H4 (cell line): Measurements from ENCODE around the gene PTPRE. TPM values are rescaled to one million over a fixed set of nuclear protein-coding genes. Genes with fewer than 3 reads are reported as not detected.
A peak's percentile ranks its signal among the peaks of the same experiment; 100 is the strongest.

Experiments used
- DNase-seq: peaks from one replicate; pipeline ENCODE4 v3.0.0-alpha.2; 2015; ENCODE audit warnings: low spot score
- total RNA-seq: library from RNA; depleted of rRNA; stranded (reverse); fragments of >200 nt; shearing (Covaris generic); gene quantifications from 2 replicates; pipeline ENCODE4 v1.2.3, GENCODE V29; 2014

Gene PTPRE
- total RNA-seq, 1 experiment from 2014 or later = 3.5 TPM

GRCh38 chr10:128060341-128061250 lies 153.7 kb downstream of the PTPRE start:
- no peak for DNase-seq

GRCh38 chr10:128061306-128062300 lies 154.7 kb downstream of the PTPRE start:
- no peak for DNase-seq

- no peak for DNase-seq
Observed at GRCh38 chr10:128062331-128062880, 155.5 kb downstream of the PTPRE start.

- DNase-seq = no peak
Observed at GRCh38 chr10:128062881-128063563, 156.1 kb downstream of the PTPRE start.

GRCh38 chr10:128063736-128064107 lies 156.8 kb downstream of the PTPRE start:
- DNase-seq = no peak

- DNase-seq = peak; percentile 87
Observed at GRCh38 chr10:128064108-128064969, 157.4 kb downstream of the PTPRE start.

GRCh38 chr10:128064970-128065580 lies 158.2 kb downstream of the PTPRE start:
- no peak for DNase-seq

- DNase-seq = no peak
Observed at GRCh38 chr10:128065881-128066534, 159.1 kb downstream of the PTPRE start.

- no peak for DNase-seq
Observed at GRCh38 chr10:128066870-128067382, 160.0 kb downstream of the PTPRE start.

- DNase-seq = no peak
Observed at GRCh38 chr10:128067691-128068397, 160.9 kb downstream of the PTPRE start.

GRCh38 chr10:128068398-128069285 lies 161.7 kb downstream of the PTPRE start:
- no peak for DNase-seq

GRCh38 chr10:128069351-128070051 lies 162.6 kb downstream of the PTPRE start:
- peak; percentile 66 for DNase-seq

GRCh38 chr10:128070161-128070560 lies 163.3 kb downstream of the PTPRE start:
- DNase-seq = no peak

GRCh38 chr10:128070721-128071416 lies 164.0 kb downstream of the PTPRE start:
- no peak for DNase-seq

- DNase-seq = no peak
Observed at GRCh38 chr10:128071417-128071782, 164.5 kb downstream of the PTPRE start.

GRCh38 chr10:128072046-128072445 lies 165.1 kb downstream of the PTPRE start:
- no peak for DNase-seq
